Neural crest cell (in vitro differentiated cells): ENCODE measurements around the gene CAVIN2. TPM values are rescaled to one million over a fixed set of nuclear protein-coding genes. Genes with fewer than 3 reads are reported as not detected.

ENCODE experiments used
- DNase-seq: peaks from one replicate; pipeline ENCODE4 v3.0.0; 2021; ENCODE audit warnings: low read depth, mixed read lengths, low spot score
- H3K27ac Mint-ChIP-seq: one replicate; pipeline ENCODE4 v1.8.0; 2021; ENCODE audit warnings: mild to moderate bottlenecking, mixed read lengths; ENCODE audit not compliant: unreplicated experiment
- H3K27me3 Mint-ChIP-seq: 2 replicates; pipeline ENCODE4 v1.8.0; 2021; ENCODE audit warnings: low read depth, mild to moderate bottlenecking, mixed read lengths
- H3K36me3 Mint-ChIP-seq: 2 replicates; pipeline ENCODE4 v1.8.0; 2021; ENCODE audit warnings: low read depth, mild to moderate bottlenecking, mixed read lengths
- H3K4me1 Mint-ChIP-seq: 2 replicates; pipeline ENCODE4 v1.8.0; 2021; ENCODE audit warnings: mixed read lengths
- H3K4me3 Mint-ChIP-seq: one replicate; pipeline ENCODE4 v1.8.0; 2021; ENCODE audit warnings: mild to moderate bottlenecking, mixed read lengths
- H3K9me3 Mint-ChIP-seq: 2 replicates; pipeline ENCODE4 v1.8.0; 2021; ENCODE audit warnings: mixed read lengths
- CTCF ChIP-seq: fragments of 200-600 bp; sonication (generic); conservative IDR thresholded peaks from 2 replicates; pipeline ENCODE4 v1.5.0; 2021; ENCODE audit warnings: antibody characterized with exemption, mild to moderate bottlenecking
- total RNA-seq: library from RNA; stranded (reverse); gene quantifications from 2 replicates; pipeline ENCODE4 v1.2.1, GENCODE V29; 2021

Gene CAVIN2
- total RNA-seq, 1 donor from 2014 or later: not detected

- TF ChIP-seq CTCF: no peak
- Mint-ChIP-seq H3K4me1 (peaks cover 32% of the 10 kb centered on the region), H3K36me3 (no peaks in the 10 kb centered on the region), H3K27me3 (no peaks in the 10 kb centered on the region), H3K27ac (no peak overlapping the region), H3K4me3 (no peak overlapping the region), H3K9me3 (no peaks in the 10 kb centered on the region)
- no peak for DNase-seq
Observed at GRCh38 chr2:191869781-191870180, 22.9 kb upstream of the CAVIN2 start.

- Mint-ChIP-seq H3K27ac (no peak overlapping the region), H3K4me3 (no peak overlapping the region), H3K27me3 (no peaks in the 10 kb centered on the region), H3K36me3 (no peaks in the 10 kb centered on the region), H3K9me3 (no peaks in the 10 kb centered on the region), H3K4me1 (peaks cover 35% of the 10 kb centered on the region)
- DNase-seq: peak; percentile 33
- peak; percentile 51 for TF ChIP-seq CTCF
Observed at GRCh38 chr2:191869178-191869577, 22.3 kb upstream of the CAVIN2 start.

GRCh38 chr2:191867507-191867847 is 20.6 kb upstream of the CAVIN2 start:
- Mint-ChIP-seq H3K9me3 (no peaks in the 10 kb centered on the region), H3K4me1 (peaks cover 35% of the 10 kb centered on the region), H3K27ac (peak overlapping the region; percentile 96), H3K27me3 (no peaks in the 10 kb centered on the region), H3K36me3 (no peaks in the 10 kb centered on the region), H3K4me3 (no peak overlapping the region)
- TF ChIP-seq CTCF: no peak
- no peak for DNase-seq

GRCh38 chr2:191866675-191867506 is 20.0 kb upstream of the CAVIN2 start:
- Mint-ChIP-seq H3K9me3 (no peaks in the 10 kb centered on the region), H3K4me1 (peaks cover 35% of the 10 kb centered on the region), H3K4me3 (no peak overlapping the region), H3K36me3 (no peaks in the 10 kb centered on the region), H3K27me3 (no peaks in the 10 kb centered on the region), H3K27ac (peak overlapping the region; percentile 96)
- no peak for TF ChIP-seq CTCF
- DNase-seq: no peak

- Mint-ChIP-seq H3K36me3 (no peaks in the 10 kb centered on the region), H3K27me3 (no peaks in the 10 kb centered on the region), H3K9me3 (peaks cover 1% of the 10 kb centered on the region), H3K27ac (peak overlapping the region; percentile 96), H3K4me1 (peaks cover 42% of the 10 kb centered on the region), H3K4me3 (no peak overlapping the region)
- TF ChIP-seq CTCF: no peak
- DNase-seq: no peak
Observed at GRCh38 chr2:191866195-191866594, 19.3 kb upstream of the CAVIN2 start.
